GM11168 (cell line): Measurements from ENCODE around the gene GSX2.

Experiments
- in situ Hi-C: fragments of 300-500 bp; cut with MboI; formaldehyde crosslinking; loops from one replicate; pipeline ENCODE4 v1.12.0; 2022; ENCODE audit warnings: low sequenced_read_pairs; ENCODE audit not compliant: unreplicated experiment

GSX2 gene

DNA sequence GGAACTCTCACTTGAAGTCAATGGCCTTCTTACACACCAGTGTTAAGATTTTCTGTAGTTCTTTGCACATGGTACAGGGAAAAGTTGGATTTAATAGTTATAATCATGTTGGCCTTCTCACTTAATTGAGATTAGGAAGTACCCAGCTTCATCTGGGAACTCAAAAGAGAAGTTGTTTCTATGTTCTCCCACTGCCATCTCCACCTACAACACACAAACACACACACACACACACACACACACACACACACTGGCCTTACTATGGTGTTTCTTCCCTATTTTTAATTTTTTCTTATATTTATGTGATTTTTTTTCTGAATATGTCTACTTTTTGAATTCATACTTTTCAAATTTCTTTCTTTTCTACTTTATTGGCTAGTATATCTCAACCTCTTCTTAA lies 25.6 kb upstream of the GSX2 start:
- in situ Hi-C loops = no loop called here

DNA sequence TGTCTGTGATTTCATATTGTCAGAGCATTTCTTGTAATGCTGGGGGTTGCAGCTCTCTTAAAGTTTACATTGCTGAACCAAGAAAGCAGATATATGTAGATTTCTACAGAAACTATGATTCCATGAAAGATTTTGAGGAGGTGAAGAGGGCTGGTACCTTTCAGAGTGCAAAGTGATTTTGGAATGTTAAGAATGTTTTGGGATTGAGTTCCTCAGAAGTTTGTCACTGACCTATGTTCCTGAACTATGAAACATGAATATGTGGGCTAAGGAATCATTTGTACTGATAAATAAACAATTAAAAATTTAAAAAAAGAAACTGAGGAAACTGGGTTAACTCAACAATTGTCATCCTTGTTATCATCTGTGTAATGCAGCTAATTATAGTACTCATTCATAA lies 23.3 kb upstream of the GSX2 start:
- in situ Hi-C loops = no loop called here

DNA sequence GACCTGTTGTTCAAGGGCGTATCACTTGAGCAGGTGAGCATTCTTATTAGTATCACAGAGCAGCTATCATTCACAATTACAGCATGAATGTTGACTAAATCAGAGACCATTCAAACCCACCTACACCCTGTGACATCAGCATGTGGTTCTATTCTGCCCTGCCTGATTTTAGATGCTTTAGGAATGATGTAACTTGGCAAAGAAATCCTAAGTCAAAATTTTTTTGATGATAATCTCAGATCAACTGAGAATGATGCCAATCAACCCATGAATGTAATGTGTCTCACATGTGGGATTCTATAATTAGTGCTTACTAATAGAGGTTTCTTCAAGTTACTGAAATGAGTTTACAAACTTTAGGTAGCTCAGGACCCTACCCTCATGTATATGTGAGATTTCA lies 22.2 kb upstream of the GSX2 start:
- in situ Hi-C loops = no loop called here

DNA sequence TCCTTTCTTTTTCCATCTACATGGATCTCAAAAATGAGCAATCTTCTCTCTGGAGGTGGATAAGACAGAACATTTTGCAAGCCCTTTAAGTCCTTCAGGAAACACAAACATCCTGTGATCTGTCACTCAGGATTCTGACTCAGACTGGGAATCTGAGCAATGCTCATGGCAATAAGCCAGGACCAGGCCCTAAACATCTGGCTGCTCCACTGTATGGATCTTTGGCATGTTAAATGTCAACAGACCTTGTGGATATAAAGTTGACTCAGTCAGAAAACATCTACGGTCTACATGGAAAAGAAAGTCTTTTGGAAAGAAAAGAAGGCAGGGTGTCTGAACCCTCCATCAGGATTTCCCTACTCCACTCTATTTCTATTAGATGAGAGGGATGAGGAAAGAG lies 17.8 kb upstream of the GSX2 start:
- in situ Hi-C loops = no loop called here

DNA sequence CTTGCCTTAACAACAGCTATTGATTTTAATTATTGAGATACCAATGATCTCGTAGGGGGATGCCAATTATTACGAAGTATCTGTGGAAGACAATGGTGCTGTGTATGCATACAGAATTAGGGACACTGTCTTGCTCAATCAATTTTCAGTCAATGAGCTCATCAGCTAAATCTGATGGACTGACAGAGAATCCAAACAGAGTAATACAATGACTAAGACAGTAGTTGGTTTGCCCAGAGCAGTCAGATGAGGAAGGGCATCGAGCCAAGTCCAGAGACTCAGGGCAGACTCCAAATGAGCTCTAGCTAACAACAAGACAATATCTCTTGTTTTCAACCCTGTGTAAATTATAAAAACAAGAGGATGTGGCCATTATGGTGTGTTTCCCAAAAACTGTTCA lies 14.7 kb upstream of the GSX2 start:
- in situ Hi-C loops = no loop called here

DNA sequence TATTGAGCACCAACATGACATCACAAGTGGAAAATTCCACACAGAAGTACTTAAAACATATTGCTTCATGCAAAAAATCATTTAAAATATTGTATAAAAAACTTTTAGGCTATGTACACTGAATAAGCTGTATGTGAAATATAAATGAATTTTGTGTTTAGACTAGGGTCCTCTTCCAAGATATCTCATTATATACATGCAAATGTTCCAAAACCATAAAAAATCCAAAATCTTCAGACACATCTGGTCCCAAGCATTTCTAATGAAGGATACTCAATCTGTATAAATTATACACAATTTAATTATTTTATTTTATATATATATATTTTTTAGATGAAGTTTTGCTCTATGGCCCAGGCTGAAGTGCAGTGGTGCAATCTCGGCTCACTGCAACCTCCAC lies 10.1 kb upstream of the GSX2 start:
- in situ Hi-C loops = no loop called here

DNA sequence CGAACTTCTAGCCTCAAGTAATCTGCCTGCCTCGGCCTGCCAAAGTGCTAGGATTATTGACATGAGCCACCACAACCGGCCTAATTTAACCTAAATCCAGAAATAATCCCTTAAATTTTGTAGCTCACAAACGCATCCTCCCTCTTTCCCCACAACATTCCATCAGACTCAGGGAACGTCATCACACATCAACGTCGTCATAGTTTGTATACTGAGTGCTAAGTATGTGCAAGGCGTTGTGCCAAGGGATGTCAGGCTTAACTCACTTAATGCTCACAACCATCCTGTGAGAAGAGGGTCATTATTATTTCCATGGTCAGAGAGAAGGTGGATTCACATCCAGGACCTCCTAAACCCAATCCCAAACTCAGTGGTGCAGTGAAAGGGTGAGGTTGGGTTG lies 9.6 kb upstream of the GSX2 start:
- in situ Hi-C loops = no loop called here

DNA sequence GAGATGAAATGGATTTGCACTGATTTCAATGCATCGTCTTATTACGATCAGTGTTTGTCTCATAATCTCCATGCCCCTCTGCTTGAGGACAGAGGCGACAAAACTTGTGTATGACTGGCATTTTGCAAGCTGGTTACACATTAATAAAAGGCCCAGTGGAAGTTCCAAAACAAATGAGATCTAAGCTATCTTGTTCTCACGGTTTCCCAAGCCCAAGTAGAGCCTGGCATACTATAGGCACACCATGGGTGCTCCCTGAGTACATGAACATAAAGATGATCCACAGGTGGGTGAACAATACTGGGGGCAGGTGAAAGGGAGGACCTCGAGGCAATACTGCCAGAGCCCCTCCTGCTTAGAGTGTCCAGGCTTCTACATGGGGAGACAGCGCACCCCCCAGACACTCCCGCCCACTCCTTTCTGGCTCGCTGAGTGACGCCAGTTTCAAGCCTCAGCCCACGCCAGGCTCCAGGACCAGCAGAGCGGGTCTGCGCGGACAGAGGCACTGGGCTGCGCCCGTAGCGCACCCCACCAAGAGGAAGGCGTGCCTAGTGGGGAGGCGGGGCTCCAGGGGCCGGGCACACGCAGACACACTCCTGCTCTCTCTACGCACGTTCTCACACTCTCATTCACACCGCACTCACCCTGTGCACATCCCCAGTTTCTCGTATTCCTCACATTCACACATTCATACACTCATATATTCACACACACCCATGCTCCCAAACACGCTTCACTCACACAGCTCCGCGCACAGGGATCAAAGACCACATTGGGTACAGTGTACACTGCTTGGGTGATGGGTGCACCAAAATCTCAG lies 8.9 kb upstream of the GSX2 start:
- in situ Hi-C loops = no loop called here

DNA sequence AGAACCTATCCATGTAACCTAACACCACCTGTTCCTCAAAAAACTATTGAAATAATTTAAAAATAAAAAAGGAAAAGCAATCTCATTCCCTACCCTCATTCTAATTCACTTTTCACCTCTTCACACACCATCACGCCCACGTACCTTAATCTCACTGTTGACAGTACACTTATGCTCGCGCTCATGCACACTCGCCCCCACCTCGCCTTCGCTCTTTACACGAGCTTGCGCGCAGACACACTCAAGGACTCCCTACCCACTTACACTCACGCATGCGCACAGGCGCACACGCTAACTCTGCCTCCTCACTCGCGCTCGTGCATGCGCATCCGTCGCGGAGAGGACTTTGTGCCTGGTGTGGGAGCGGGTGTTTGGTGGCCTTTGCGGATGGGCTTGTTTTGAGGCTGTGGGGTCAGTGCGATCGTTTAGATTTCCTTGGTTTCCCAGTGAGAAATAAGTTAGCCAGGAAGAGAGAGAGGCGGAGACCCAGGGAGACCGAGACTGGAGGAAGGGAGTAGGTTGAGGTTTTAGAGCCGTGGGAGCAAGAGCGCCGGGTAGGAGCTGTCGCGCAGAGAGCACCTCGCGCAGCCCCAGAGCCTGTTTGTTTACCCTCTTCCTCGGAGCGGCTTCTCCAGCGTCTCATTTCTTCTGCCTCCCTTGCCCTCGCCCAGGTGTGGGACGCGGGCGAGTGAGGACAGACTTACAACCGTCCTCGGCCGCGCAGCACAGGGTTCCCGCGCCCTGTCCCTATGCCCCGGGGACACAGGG lies 8.1 kb upstream of the GSX2 start:
- in situ Hi-C loops = no loop called here

DNA sequence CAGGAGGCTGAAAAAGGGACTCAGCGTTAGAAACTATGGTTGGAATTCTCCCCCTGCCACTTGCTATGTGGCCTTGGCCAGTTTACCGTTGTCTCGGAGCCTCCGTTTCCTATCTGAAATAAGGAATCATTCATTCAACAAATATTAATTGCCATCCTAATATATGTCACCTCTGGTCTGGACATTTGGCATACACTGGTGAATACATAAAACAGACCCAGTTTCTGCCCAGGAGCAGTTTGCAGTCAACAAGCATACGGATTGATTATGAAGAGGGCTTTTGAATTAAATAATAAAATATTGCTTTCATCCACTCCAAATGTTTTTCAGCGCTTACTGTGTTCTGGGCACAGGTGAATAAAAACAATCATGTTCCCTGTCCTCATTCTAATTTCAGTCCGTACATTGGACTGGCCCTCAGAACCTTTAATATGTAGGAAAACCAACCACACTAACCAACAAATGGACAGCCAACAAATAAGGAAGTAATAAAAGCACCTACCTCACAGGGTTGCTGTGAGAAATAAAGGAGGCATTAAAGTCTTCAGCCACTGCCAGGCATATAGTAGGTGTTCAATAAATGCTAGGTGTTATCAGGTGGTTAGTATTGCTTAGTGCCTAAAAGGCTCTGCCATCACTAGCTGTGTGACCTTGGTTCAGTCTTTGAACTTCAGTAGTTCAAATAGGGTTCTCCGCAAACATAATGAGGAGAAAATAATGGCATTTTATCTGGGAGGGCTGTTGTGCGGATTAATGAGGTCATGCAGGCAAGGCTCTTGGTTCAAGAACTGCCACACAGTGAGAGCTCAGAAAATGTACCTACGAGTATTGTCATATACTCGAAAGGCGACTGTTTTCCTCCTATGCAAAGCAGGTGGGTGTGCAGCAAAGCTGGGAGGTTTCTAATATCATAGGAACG lies 7.3 kb upstream of the GSX2 start:
- in situ Hi-C loops = no loop called here

DNA sequence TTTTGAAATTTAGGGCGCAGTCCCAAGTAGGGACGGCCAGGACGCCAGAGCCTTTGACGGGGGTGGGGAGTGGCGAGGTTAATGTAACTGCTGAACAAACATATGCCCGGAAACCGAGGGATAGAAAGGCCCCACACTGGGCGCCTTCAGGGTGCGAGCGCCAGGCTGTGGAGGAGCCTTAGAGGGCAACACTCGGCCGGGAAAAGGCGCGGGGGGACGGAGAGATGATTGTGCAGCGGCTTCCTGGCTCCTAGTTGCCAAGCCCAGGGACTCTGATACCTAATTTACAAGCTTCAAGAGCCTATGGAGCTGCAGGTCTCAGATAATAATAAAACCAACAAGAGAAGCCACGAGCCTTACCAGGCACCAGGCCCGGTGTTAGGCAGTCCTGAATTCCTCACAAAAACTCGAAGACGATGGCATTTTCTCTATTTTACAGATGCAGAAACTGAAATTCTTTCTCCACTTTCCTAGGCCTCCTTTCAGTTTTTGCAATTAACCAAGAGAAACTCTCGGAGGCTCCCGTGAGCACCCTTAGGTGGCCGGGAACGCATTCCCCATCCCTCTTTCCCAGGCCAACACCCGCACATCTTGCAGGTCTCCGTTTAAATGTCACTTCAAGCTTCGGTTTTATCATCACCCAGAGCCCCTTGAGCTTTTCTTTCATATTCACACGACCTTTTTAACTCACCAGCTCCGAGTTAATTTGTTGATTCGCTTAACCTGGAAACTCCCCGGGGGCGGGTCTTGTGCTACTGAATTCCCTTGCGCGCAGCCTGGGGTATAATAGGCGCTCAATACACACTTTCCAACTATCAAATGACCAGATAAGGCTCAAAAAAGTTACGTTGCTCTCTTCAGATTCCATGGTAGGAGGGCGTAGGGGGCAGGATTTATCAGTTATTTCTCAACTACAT lies 6.4 kb upstream of the GSX2 start:
- in situ Hi-C loops = no loop called here

DNA sequence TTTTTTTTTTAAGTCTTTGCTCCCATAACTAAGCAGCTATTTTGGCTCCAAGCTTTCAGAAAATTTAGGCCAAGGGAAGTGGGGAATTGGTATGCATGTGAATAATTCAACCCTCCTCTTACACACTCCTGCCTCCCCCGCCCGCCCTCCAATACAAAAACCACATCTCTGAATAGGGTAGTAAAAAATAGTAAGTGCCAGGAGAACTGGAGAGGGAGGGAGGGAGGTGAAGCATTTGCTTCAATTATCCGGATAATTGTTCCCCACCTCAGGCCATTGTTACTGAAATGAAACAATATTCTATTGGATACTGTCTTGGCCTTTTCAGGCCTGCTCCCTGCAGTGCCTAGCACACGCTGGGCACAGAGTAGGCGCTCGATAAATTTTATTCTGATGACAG lies 5.5 kb upstream of the GSX2 start:
- in situ Hi-C loops = no loop called here

DNA sequence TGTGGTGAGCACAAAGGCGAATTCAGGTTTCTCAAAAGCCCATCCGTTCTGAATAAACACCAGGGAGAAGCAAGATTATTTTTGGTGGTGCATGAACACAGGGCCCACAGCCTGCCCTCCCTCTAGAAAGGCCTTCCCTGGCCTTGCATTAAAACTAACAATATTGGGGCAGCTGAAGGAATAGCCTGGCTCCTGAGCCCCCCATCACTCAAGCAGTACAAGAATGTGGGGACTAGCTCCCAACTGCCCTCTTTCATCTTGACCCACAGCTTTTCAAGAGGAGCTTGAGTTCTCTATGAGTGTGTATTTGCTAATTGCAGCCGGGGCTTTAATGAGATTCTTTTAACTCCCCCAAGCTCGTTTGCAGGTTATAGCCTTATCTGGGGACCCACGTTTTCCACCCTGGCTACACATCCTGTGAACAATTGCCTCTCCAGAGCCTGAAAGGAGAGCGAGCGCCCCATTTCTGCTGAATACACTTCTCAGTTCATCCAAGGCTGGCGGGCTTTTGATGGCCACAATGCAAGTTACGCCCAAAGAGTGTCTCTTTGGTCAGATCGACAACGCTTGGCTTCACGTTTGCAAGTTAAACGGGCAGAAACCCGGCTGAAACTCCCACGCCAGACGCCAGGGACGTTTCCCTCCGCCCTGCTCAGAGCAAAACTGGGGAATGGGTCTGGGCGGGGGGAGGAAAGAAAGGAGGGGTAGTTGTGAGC lies 4.7 kb upstream of the GSX2 start:
- in situ Hi-C loops = no loop called here

DNA sequence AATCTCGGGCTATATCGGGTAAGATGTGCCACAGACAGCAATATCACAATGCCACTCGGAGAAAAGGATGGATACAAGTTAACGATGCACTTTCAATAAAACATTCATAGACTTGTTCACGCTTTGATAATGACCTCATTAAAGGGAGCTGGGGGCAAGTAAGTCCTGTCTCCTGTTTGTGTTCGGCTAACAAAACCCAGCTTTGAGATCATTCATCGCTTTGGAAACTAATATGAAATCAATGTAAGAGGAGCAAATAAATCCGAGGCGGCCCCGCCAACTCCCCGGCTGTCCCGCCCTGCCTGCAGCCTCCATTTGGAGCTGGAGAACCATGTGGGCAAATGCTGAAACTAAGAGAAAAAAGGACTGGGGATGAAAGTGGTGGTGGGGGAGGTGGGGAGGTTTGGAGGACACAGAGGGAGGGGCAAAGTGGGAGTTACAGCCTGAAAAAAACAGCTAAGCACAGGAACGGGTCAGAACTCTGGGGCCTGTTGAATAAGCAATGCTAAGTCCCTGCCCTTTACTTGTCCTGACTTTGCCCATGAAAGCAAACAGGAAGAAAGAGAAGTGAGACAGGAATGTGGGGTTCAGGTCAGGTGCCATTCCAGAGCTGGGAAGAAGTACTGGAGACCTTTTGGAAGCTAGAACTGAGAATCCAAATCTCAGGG lies 3.5 kb upstream of the GSX2 start:
- in situ Hi-C loops = no loop called here

DNA sequence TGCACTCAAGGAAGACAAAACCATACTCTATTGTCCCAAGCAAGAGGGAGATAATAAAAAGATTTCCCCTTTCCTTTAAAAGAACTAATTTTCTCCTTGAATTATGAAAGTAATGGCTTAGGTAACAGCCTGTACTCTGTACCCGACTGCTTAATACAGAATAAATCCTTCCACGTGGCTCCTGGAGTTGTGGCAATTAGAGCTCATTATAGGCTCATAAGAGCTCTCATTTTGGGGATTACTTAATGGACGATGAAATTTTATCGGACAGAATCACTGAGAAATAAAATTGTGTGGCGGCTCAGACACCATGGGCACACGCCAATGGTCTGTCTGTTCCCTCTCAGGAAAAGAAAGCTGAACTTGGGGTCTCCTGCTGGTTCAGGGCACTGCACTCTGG lies 2.8 kb upstream of the GSX2 start:
- in situ Hi-C loops = no loop called here

DNA sequence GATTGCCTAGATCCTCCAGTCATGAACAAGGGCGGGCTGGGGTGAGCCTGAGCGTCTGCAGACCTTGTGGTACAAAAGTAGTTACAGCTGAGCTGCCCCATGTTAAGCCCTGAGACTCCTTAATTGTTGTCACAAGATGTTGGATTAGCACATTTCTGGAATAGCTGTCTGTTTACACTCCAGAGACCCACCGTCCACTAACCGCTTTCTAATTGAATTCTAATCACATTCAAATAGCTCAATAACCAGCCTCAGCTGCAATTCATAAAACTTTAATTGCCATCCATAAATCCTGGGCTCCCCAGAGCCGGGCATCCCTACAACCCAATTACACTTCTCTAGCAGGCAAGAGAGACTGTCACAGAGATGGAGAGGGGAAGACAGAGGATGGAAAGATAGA lies 1.6 kb upstream of the GSX2 start:
- in situ Hi-C loops = no loop called here

DNA sequence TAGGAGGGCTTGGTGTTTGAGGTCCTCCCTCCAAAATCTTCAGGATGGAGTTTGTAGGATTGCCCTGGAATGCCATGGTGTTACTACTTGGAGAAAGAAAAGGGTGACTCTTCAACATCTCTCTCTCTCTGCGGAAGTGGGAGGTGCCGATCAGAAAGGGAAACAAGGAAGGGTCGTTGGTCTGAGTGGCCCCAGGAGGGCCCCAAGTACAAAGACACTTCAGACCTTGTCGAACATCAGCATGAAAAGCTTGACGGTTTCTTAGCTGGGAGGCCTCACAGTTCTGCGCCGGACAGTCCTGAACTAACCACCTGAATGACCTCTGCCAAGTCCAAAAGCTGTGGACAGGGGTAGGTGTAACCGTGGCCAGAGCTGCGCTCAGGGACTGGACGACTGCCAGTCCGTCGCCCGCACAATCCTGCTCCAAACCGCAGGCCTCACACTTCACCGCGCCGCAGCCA lies 646 bp upstream of the GSX2 start:
- in situ Hi-C loops = no loop called here

DNA sequence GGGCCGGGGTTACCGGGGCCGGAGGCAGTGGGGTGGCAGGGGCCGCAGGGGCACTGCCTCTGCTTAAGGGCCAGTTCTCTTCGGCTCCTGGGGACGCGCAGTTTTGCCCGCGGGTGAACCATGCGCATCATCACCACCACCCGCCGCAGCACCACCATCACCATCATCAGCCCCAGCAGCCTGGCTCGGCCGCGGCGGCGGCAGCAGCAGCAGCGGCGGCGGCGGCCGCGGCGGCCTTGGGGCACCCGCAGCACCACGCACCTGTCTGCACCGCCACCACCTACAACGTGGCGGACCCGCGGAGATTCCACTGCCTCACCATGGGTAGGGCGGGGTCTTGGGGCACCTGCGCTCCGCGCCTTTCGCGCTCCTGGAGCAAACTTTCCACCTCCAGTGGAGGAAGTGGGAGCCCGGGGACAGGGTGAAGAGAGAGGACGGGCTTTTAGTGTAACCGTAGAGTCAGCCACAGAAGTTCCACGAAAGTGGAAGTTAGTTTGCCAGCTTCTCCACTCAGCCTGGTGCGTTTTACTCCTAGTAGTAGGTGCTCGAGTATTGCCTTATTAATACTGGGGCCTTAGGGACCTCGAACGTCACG lies 729 bp downstream of the GSX2 start:
- in situ Hi-C loops = no loop called here
